ENCODE data around the gene PLCB4.

The PLCB4 gene

GRCh38 chr20:9353180-9353915 is 284.5 kb downstream of the PLCB4 start:
- no peak overlapping the region for H3K27ac ChIP-seq
- no peaks in the 10 kb centered on the region for H3K9me3 ChIP-seq
- DNase-seq = no peak
- H3K36me3 ChIP-seq = no peaks in the 10 kb centered on the region
- H3K4me3 ChIP-seq = no peak overlapping the region
- H3K4me1 ChIP-seq = no peaks in the 10 kb centered on the region
- intact Hi-C loops (cut with DNase I; ENCODE audit: low total_unique reads) = loop anchor here (10.0 kb wide), 1 partner anchor 499 kb away; no protein-coding TSS in a partner anchor
- TF ChIP-seq CTCF (IDR thresholded peaks at IDR 0.05) = no peak
- H3K27me3 ChIP-seq = no peaks in the 10 kb centered on the region

- no peaks in the 10 kb centered on the region for H3K27me3 ChIP-seq
- no peak overlapping the region for H3K4me3 ChIP-seq
- intact Hi-C loops (cut with DNase I; ENCODE audit: low total_unique reads) = loop anchor here (10.0 kb wide), 1 partner anchor 499 kb away; no protein-coding TSS in a partner anchor
- no peak for DNase-seq
- no peak for TF ChIP-seq CTCF (IDR thresholded peaks at IDR 0.05)
- H3K4me1 ChIP-seq = no peaks in the 10 kb centered on the region
- no peaks in the 10 kb centered on the region for H3K36me3 ChIP-seq
- no peaks in the 10 kb centered on the region for H3K9me3 ChIP-seq
- no peak overlapping the region for H3K27ac ChIP-seq
Measured at GRCh38 chr20:9353916-9354276, 285.0 kb downstream of the PLCB4 start.

GRCh38 chr20:9354579-9354978 is 285.7 kb downstream of the PLCB4 start:
- Histone ChIP-seq H3K4me1 (peaks cover 0 to 6% (median 0%) of the 10 kb centered on the region in 4 donors), H3K4me3 (no peak overlapping the region), H3K27me3 (no peaks in the 10 kb centered on the region), H3K36me3 (no peaks in the 10 kb centered on the region), H3K27ac (no peak overlapping the region), H3K9me3 (no peaks in the 10 kb centered on the region)
- intact Hi-C loops (cut with DNase I; ENCODE audit: low total_unique reads) = loop anchor here (10.0 kb wide), 1 partner anchor 500 kb away; no protein-coding TSS in a partner anchor
- no peak for TF ChIP-seq CTCF (IDR thresholded peaks at IDR 0.05)
- DNase-seq = no peak

- intact Hi-C loops (cut with DNase I; ENCODE audit: low total_unique reads) = loop anchor here (5.0 to 10.0 kb wide), 2 partner anchors 503 to 601 kb away; no protein-coding TSS in a partner anchor
- H3K4me3 ChIP-seq = no peak overlapping the region
- no peak for DNase-seq
- no peak overlapping the region for H3K27ac ChIP-seq
- H3K36me3 ChIP-seq = no peaks in the 10 kb centered on the region
- H3K27me3 ChIP-seq = no peaks in the 10 kb centered on the region
- TF ChIP-seq CTCF (IDR thresholded peaks at IDR 0.05) = no peak
- peaks cover 0 to 39% (median 13%) of the 10 kb centered on the region in 4 donors for H3K4me1 ChIP-seq
- H3K9me3 ChIP-seq = no peaks in the 10 kb centered on the region
Measured at GRCh38 chr20:9358001-9358400, 289.1 kb downstream of the PLCB4 start.

GRCh38 chr20:9359561-9360308 is 290.8 kb downstream of the PLCB4 start:
- TF ChIP-seq CTCF (IDR thresholded peaks at IDR 0.05) = peak; percentile 43 to 49
- Histone ChIP-seq H3K9me3 (no peaks in the 10 kb centered on the region), H3K4me1 (peaks cover 0 to 43% (median 13%) of the 10 kb centered on the region in 4 donors), H3K36me3 (no peaks in the 10 kb centered on the region), H3K4me3 (no peak overlapping the region), H3K27me3 (no peaks in the 10 kb centered on the region), H3K27ac (peak overlapping the region in 1 of 2 donors; percentile 32)
- intact Hi-C loops (cut with DNase I; ENCODE audit: low total_unique reads) = loop anchor here (5.0 to 10.0 kb wide), 3 partner anchors 505 to 602 kb away; no protein-coding TSS in a partner anchor
- peak in 1 of 2 donors; percentile 40 for DNase-seq
